MM.1S (cell line): ENCODE measurements around the gene TMEM176A.

Source experiments
- CTCF ChIP-seq: fragments of 300-600 bp; sonication (generic); IDR thresholded peaks from 2 replicates; pipeline ENCODE4 v1.5.1; 2016; ENCODE audit warnings: antibody characterized with exemption, low read length, mixed read lengths
- EZH2 ChIP-seq: fragments of 300-600 bp; sonication (generic); optimal IDR thresholded peaks from 2 replicates; pipeline ENCODE3; 2017; ENCODE audit warnings: low read depth, mild to moderate bottlenecking, antibody characterized with exemption, low read length, mixed read lengths

- TF ChIP-seq CTCF (no peak), EZH2 (no peak)
These were observed 8.7 kb upstream of the TMEM176A start for GRCh38 chr7:150791746-150792452.
